ENCODE data around the gene SETD6. TPM values are rescaled to one million over a fixed set of nuclear protein-coding genes. Genes with fewer than 3 reads are reported as not detected.

Gene SETD6
- total RNA-seq, 1 experiment from 2014 or later = 41.1 TPM

- ChIA-PET POLR2A (no interaction called here), CTCF (no interaction called here)
- no peak overlapping the region for H3K27ac Mint-ChIP-seq
- peaks cover 56% of the 10 kb centered on the region for H3K27me3 Mint-ChIP-seq (ENCODE audit: low read depth)
- H3K4me3 Mint-ChIP-seq = no peak overlapping the region
- no peak for DNase-seq (ENCODE audit: low spot score)
- no peaks in the 10 kb centered on the region for H3K36me3 Mint-ChIP-seq
- TF ChIP-seq FOXP1 (CRISPR knock-in tag; IDR thresholded peaks at IDR 0.05; ENCODE audit: borderline replicate concordance) (no peak), NFATC4 (CRISPR knock-in tag; IDR thresholded peaks at IDR 0.05) (no peak), FOXJ3 (CRISPR knock-in tag; IDR thresholded peaks at IDR 0.05; ENCODE audit: borderline replicate concordance) (no peak), ZSCAN18 (CRISPR knock-in tag; IDR thresholded peaks at IDR 0.05) (no peak), SMAD4 (CRISPR knock-in tag; IDR thresholded peaks at IDR 0.05) (no peak), TP53 (CRISPR knock-in tag; IDR thresholded peaks at IDR 0.05) (no peak), E2F4 (CRISPR knock-in tag; IDR thresholded peaks at IDR 0.05; ENCODE audit: borderline replicate concordance, low read depth) (no peak), ZNF232 (CRISPR knock-in tag; IDR thresholded peaks at IDR 0.05) (no peak), AFF4 (CRISPR knock-in tag; IDR thresholded peaks at IDR 0.05; ENCODE audit: borderline replicate concordance) (no peak), CREB1 (CRISPR knock-in tag; IDR thresholded peaks at IDR 0.05) (no peak), NFE2L1 (CRISPR knock-in tag; IDR thresholded peaks at IDR 0.05) (no peak), SOX15 (CRISPR knock-in tag; IDR thresholded peaks at IDR 0.05) (no peak), ZNF281 (CRISPR knock-in tag; IDR thresholded peaks at IDR 0.05) (no peak), MYBL2 (CRISPR knock-in tag; IDR thresholded peaks at IDR 0.05) (no peak), OVOL2 (CRISPR knock-in tag; IDR thresholded peaks at IDR 0.05; ENCODE audit: borderline replicate concordance) (no peak), USF1 (CRISPR knock-in tag; IDR thresholded peaks at IDR 0.05) (no peak), ZNF138 (CRISPR knock-in tag; conservative IDR thresholded peaks at IDR 0.05) (no peak), RORB (CRISPR knock-in tag; IDR thresholded peaks at IDR 0.05) (no peak), NR3C1 (CRISPR knock-in tag; conservative IDR thresholded peaks at IDR 0.05; ENCODE audit: low read depth) (no peak), STAT6 (CRISPR knock-in tag; conservative IDR thresholded peaks at IDR 0.05; ENCODE audit: low read depth) (no peak)
- ATAC-seq = no peak
- H3K9me3 Mint-ChIP-seq = no peaks in the 10 kb centered on the region
- peaks cover 10% of the 10 kb centered on the region for H3K4me1 Mint-ChIP-seq
Measured at GRCh38 chr16:58503166-58503862, 12.0 kb upstream of the SETD6 start.

All from WTC11 (cell line).